IPS DF 4.7 (cell line): ENCODE measurements around the gene CCDC9.
"Not testable (repeated sequence)": the region's sequence is repeated elsewhere in the genome, so short reads cannot be mapped to it uniquely, and the experiment has no call there.

Source experiments
- DNase-seq: peaks from one replicate; pipeline ENCODE4 v3.0.0-alpha.2; 2013; ENCODE audit warnings: low spot score; ENCODE audit errors: extremely low read depth

The CCDC9 gene

DNA sequence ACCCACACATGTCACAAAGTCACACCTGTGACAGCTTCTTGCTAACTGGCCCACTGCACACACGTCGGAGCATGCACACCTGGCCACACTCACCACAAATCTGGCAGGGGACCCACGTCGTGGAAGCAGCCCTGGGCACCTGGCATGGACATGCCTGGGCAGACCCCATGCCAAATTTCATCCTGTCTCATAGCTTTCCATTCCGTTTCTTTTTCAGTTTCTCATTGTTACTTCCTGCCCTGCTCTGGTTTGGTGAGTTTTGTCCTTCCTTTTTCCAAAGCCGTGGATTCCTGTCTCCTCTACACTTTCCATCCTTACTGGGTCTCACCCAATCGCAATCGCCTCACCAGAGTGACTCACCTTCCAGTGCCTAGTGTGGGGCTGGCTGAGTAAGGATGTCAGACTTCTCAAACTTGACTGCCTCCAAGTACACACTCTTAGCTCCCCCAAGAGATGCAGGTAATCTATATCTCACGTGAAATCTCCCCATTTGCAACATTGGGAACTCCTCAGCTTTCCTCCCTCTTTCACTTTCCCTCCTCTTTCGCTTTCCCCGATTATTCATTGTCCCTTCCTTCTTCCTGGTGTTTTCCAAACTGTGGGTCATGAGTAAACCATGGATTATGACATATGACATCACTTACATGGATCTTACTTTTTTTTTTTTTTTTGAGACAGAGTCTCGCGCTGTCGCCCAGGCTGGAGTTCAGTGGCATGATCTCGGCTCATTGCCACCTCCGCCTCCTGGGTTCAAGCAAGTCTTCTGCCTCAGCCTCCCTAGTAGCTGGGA lies 23.7 kb upstream of the CCDC9 start:
- DNase-seq, result no peak

DNA sequence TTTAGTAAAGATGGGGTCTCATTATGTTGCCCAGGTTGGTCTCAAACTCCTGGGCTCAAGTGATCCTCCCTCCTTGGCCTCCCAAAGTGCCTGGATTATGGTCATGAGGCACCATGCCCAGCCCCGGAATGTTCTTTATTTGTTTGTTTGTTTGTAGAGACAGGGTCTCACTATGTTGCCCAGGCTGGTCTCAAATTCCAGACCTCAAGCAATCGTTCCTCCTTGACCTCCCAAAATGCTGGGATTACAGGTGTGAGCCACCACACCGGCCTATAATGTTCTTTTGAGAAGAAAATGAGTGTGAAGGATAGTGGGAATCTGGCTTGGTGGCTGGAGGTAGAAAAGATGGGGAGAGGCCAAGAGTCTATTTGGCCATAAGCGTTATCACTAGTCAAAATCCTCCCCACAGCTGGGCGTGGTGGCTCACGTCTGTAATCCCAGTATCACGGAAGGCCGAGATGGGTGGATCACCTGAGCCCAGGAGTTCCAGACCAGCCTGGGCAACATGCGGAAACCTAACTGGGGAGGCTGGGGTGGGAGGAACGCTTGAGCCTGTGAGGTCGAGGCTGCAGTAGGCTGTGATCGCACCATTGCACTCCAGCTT lies 20.2 kb upstream of the CCDC9 start:
- DNase-seq, result no peak

- DNase-seq, result no peak
Measured at GRCh38 chr19:47239152-47239551, 17.2 kb upstream of the CCDC9 start.

DNA sequence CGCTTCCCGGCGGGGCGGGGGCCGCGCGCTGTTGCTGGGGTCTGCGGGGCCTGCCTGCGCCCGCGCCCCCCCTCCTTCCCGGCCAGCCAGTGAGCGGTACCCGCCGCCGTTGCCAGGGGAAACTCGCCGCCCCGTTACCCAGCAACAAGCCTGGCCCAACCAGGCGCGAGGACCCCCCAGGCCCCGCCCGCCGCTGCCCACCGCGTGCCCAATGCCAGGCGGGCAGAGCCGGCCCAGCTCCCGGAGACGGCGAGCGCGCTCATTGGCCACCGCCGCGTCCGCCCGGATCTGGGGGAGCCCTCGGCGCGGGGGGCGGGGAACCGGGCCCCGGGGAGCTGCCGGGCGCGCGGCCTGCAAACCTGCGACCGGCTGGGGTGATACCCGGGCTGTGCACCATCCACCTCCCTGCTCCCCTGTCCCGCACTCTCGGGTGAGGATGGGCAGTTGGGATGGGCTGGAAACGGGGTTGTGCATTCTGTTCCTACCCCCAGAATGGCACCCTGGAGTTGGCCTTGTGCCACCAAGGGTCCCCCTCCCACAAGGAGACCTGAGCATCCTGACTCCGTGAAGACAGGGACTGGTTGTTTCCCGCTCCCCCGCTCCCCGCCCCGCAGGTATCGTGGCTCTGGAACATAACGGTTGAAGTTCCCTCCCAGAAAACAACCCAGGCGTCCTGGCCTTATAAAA lies 16.6 kb upstream of the CCDC9 start:
- DNase-seq, result no peak

DNA sequence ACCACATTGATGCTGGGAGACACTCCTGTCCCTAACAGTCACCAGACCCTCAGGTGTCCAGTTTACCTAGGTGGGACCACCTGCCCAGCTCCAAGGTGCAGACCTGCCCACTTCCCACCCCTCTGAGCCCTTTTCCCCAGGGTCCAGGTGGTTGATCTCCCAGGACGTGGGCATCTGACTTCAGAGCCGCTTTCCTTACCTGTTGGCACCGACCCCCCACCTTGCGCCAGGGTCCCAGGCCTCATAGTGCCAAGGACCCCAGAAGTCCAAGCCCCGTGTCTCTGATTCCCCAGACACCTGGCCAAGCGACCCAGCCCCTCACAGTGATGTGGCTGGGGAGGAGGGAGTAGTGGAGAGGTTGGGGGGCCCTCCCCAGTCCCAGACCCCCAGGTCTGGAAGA lies 15.8 kb upstream of the CCDC9 start:
- no peak for DNase-seq

GRCh38 chr19:47240996-47241918 lies 15.1 kb upstream of the CCDC9 start:
- DNase-seq, result no peak

DNA sequence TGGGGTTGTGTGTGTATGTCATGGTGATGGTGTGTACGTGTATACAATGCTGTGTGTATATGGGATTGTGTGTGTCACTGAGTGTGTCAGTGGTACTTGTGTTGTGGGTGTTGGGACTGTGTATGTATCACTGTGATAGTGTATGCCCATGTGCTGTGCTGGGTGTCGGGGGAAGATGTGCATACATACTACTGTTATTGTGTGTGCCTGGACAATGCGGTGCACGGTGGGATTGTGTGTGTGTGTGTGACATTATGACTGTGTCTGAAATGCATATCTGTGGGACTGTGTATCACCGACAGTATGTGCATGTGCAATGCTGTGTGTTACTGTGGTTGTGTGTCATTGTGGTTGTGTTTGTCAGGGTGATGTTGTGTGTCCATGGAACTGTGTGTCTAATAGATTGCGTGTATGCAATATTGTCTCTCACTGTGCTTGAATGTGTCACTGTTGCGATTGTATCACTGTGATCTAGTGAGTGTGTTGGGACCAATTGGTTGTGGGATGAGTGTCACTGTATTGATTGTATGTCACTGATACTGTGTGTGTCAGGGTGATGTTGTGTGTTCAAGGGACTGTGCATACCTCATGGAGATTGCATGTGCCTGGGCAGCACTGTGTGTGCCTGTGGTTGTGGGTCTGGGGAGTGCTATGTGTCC lies 14.3 kb upstream of the CCDC9 start:
- DNase-seq, result no peak

DNA sequence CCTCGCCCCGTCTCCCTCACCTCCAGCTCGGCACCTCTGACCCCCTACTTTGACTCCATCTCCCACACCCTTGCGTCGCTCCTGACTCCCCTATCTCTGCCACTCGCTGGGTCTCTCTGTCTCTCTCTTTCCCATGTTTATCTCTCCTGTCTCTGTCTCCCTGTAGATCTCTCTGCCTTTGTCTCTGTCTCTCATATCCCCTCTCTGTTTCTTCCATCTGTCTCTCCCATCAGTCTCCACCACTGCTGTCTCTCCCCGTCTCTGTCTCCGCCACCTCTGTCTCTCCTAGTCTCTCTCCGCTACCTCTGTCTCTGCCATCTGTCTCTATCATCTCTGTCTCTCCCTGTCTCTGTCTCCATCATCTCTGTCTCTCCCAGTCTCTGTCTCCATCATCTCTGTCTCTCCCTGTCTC lies 13.0 kb upstream of the CCDC9 start:
- DNase-seq, result no peak

DNA sequence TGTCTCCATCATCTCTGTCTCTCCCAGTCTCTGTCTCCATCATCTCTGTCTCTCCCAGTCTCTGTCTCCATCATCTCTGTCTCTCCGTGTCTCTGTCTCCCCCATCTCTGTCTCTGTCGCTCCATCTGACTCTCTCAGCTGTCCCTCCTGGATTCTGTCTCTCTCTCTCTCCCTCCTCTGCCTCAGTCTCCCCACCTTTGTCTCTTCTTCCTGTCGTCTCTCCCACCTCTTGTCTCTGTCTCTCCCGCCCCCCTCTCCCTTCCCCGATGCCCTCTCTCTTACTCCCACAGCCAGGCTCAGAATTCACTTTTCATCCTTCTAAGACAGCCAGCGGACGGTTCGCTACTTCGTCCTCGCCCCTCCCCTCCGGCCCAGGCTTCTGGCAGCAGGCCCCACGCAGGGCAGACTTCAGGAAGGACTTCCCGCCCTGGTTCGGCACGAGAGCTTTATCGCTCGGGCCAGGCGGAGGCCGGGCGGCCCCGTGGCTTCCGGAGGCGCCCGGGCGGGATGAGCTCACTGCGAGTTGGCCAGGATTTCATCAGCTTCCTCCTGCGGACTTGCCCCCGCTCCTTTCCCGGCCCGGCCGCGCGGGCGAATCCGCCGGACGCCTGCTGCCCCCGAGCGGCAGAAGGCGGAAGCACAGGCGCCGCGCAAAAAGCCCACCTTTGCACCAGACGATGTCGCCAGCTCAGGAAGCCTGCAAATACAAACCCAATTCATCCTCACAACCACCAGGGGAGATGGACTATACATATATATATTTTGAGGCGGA lies 12.4 kb upstream of the CCDC9 start:
- DNase-seq, result no peak

DNA sequence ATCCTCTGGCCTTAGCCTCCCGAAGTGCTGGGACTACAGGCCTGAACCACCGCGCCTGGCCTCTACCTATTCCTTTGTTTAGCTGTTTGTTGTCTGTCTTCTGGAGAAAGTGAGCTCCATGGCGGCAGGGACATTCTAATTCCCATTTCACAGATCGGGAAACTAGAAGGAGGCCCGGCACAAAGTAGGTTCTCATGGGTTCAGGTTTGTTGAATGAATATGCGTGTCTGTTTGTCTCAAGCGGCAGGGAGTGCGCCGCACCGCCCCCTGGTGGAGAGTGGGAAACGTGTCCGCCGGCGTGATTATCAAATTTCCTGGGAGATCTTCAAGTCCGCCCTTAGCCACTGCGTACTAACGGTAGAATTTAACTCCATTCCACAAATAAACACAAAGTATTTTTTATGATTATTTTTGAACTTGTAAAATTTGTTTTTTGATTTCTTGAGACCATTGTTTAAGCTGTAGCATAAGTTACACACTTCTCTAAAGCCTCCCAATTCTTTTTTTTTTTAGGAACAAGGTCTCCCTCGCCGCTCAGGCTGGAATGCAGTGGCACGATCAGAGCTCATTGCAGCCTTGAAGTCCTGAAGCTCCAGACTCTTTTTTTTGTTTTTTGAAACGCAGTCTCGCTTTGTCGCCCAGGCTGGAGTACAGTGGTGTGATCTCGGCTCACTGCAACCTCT lies 8.9 kb upstream of the CCDC9 start:
- no peak for DNase-seq

GRCh38 chr19:47253016-47253415 lies 3.3 kb upstream of the CCDC9 start:
- DNase-seq, result not testable (repeated sequence)

DNA sequence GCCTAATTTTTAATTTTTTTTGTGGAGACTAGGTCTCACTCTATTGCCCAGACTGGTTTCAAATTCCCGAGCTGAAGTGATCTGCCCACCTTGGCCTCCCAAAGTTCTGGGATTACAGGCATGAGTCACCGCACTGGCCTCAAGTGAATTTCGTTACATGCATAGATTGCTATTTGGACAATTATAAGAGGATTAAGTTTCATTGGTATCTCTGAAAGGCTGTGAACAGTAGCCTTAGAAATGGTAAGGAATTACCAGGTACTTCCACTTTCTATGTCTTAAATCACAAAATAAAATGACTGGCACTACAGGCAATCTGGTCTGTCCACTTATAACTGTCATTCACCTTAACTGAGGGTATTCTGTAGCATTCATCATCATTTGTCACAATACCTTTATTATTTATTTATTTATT lies 2.9 kb upstream of the CCDC9 start:
- no peak for DNase-seq

- DNase-seq, result no peak
Measured at GRCh38 chr19:47253970-47254369, 2.4 kb upstream of the CCDC9 start.

- no peak for DNase-seq
Measured at GRCh38 chr19:47256693-47257410, 527 bp downstream of the CCDC9 start.

GRCh38 chr19:47257411-47258169 lies 1.3 kb downstream of the CCDC9 start:
- DNase-seq, result no peak

DNA sequence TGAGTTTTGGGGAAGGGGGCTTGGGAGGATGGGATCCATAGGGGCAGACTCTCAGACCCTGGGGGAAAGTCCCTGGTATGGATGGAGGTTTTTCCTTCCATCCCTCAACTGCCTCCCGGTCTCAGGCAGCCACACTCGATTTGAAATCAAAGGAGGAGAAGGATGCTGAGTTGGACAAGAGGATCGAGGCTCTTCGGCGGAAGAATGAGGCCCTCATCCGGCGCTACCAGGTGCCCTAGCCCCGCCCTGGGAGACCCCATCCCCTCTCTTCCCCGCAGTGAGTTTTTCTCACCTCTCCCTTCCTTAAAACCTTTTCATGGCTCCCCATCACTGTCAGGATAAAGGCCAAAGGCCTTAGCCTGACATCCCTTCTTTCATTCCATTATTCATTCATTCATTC lies 2.1 kb downstream of the CCDC9 start:
- no peak for DNase-seq

DNA sequence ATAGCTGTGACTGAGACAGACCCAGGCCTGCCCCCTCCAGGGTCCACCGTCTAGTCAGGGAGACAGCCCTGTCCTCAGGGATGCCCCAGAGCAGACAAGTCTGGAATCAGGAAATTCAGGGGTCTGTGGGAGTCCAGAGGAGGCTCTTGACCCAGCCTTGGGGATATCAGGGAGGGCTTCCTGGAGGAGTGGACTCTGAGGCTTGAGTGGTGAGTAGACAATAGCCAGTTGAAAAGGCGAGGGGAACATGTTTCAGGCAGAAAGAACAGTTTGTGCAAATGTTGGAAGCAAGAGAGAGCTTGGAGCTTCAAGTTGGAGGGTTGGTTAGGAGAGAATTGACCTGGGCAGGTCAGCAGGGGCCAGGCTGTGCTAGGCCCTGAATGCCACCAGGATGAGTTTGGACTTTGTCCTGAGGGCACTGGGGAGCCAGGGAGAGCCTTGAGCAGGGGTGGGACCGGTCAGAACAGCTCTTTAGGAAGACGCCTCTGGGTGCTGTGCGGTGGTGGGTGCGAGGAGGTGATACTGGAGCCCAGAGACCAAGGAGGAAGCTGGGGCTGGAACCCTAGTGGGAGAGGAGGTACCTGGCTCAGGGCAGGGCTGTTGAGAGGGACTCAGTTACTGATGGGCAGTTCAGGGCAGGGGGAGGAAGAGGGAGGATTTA lies 2.7 kb downstream of the CCDC9 start:
- DNase-seq, result no peak

DNA sequence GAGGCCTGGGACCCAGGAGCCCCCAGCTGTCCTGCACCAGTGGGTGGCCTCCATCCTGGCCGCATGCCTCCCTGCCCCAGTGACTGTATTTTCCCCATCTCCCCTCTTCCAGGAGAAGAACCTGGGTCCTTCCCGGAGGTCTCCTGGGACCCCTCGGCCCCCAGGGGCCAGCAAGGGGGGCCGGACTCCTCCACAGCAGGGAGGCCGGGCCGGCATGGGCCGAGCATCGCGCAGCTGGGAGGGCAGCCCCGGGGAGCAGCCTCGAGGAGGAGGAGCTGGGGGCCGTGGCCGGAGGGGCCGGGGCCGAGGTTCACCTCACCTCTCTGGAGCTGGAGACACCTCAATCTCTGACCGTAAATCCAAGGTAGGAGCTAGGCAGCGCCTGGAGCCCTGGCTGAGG lies 4.2 kb downstream of the CCDC9 start:
- DNase-seq, result no peak
